Neural crest cell (in vitro differentiated cells): Measurements from ENCODE around the gene FMN1. TPM values are rescaled to one million over a fixed set of nuclear protein-coding genes. Genes with fewer than 3 reads are reported as not detected.

Experiments used
- DNase-seq: peaks from one replicate; pipeline ENCODE4 v3.0.0; 2021; ENCODE audit warnings: low read depth, mixed read lengths, low spot score
- H3K27ac Mint-ChIP-seq: one replicate; pipeline ENCODE4 v1.8.0; 2021; ENCODE audit warnings: mild to moderate bottlenecking, mixed read lengths; ENCODE audit not compliant: unreplicated experiment
- H3K27me3 Mint-ChIP-seq: 2 replicates; pipeline ENCODE4 v1.8.0; 2021; ENCODE audit warnings: low read depth, mild to moderate bottlenecking, mixed read lengths
- H3K36me3 Mint-ChIP-seq: 2 replicates; pipeline ENCODE4 v1.8.0; 2021; ENCODE audit warnings: low read depth, mild to moderate bottlenecking, mixed read lengths
- H3K4me1 Mint-ChIP-seq: 2 replicates; pipeline ENCODE4 v1.8.0; 2021; ENCODE audit warnings: mixed read lengths
- H3K4me3 Mint-ChIP-seq: one replicate; pipeline ENCODE4 v1.8.0; 2021; ENCODE audit warnings: mild to moderate bottlenecking, mixed read lengths
- H3K9me3 Mint-ChIP-seq: 2 replicates; pipeline ENCODE4 v1.8.0; 2021; ENCODE audit warnings: mixed read lengths
- CTCF ChIP-seq: fragments of 200-600 bp; sonication (generic); conservative IDR thresholded peaks from 2 replicates; pipeline ENCODE4 v1.5.0; 2021; ENCODE audit warnings: antibody characterized with exemption, mild to moderate bottlenecking
- total RNA-seq: library from RNA; stranded (reverse); gene quantifications from 2 replicates; pipeline ENCODE4 v1.2.1, GENCODE V29; 2021

The FMN1 gene
- total RNA-seq, 1 donor from 2014 or later: 0.70 TPM

GRCh38 chr15:32979710-32980109 is 214.8 kb downstream of the FMN1 start:
- DNase-seq: no peak
- Mint-ChIP-seq H3K9me3 (no peaks in the 10 kb centered on the region), H3K27me3 (peaks cover 3% of the 10 kb centered on the region), H3K4me1 (no peaks in the 10 kb centered on the region), H3K4me3 (no peak overlapping the region), H3K36me3 (no peaks in the 10 kb centered on the region), H3K27ac (no peak overlapping the region)
- TF ChIP-seq CTCF: no peak

- no peak overlapping the region for H3K4me3 Mint-ChIP-seq
- H3K4me1 Mint-ChIP-seq: no peaks in the 10 kb centered on the region
- no peak for TF ChIP-seq CTCF
These were observed 217.0 kb downstream of the FMN1 start for GRCh38 chr15:32977506-32977905.

GRCh38 chr15:32974691-32975090 is 219.8 kb downstream of the FMN1 start:
- H3K4me3 Mint-ChIP-seq: no peak overlapping the region
- H3K27ac Mint-ChIP-seq: no peak overlapping the region
- no peaks in the 10 kb centered on the region for H3K4me1 Mint-ChIP-seq
- TF ChIP-seq CTCF: no peak
- no peaks in the 10 kb centered on the region for H3K9me3 Mint-ChIP-seq
- H3K27me3 Mint-ChIP-seq: peaks cover 3% of the 10 kb centered on the region
- no peak for DNase-seq
- H3K36me3 Mint-ChIP-seq: no peaks in the 10 kb centered on the region

More at GRCh38 chr15:32977506-32977905, 217.0 kb downstream of the FMN1 start:
- no peaks in the 10 kb centered on the region for H3K9me3 Mint-ChIP-seq
- H3K27me3 Mint-ChIP-seq: peaks cover 3% of the 10 kb centered on the region
- H3K27ac Mint-ChIP-seq: no peak overlapping the region
- DNase-seq: no peak
- no peaks in the 10 kb centered on the region for H3K36me3 Mint-ChIP-seq

- peaks cover 3% of the 10 kb centered on the region for H3K4me1 Mint-ChIP-seq
- no peak overlapping the region for H3K4me3 Mint-ChIP-seq
- TF ChIP-seq CTCF: no peak
- DNase-seq: no peak
- no peak overlapping the region for H3K27ac Mint-ChIP-seq
- H3K9me3 Mint-ChIP-seq: no peaks in the 10 kb centered on the region
- H3K27me3 Mint-ChIP-seq: peaks cover 3% of the 10 kb centered on the region
- no peaks in the 10 kb centered on the region for H3K36me3 Mint-ChIP-seq
These were observed 221.8 kb downstream of the FMN1 start for GRCh38 chr15:32972686-32973085.

GRCh38 chr15:32970847-32971246 is 223.7 kb downstream of the FMN1 start:
- Mint-ChIP-seq H3K4me3 (no peak overlapping the region), H3K4me1 (peaks cover 3% of the 10 kb centered on the region), H3K9me3 (no peaks in the 10 kb centered on the region), H3K27ac (no peak overlapping the region), H3K27me3 (peaks cover 4% of the 10 kb centered on the region), H3K36me3 (no peaks in the 10 kb centered on the region)
- no peak for DNase-seq
- TF ChIP-seq CTCF: no peak

- no peak for DNase-seq
- Mint-ChIP-seq H3K36me3 (no peaks in the 10 kb centered on the region), H3K27me3 (peaks cover 4% of the 10 kb centered on the region), H3K4me3 (no peak overlapping the region), H3K9me3 (no peaks in the 10 kb centered on the region), H3K27ac (no peak overlapping the region), H3K4me1 (peaks cover 3% of the 10 kb centered on the region)
- TF ChIP-seq CTCF: no peak
These were observed 227.0 kb downstream of the FMN1 start for GRCh38 chr15:32967521-32967920.
